Measurements from ENCODE around the gene RNLS.

RNLS gene

GRCh38 chr10:88256013-88256680 is 327.0 kb downstream of the RNLS start:
- Histone ChIP-seq H3K79me2 (no peaks in the 10 kb centered on the region), H3K4me3 (ENCODE audit: low read depth, low read length) (no peak overlapping the region), H3K36me3 (ENCODE audit: control insufficient read depth, insufficient read depth, low read length) (no peaks in the 10 kb centered on the region), H3K4me1 (no peaks in the 10 kb centered on the region), H2AFZ (no peak overlapping the region), H3K9ac (no peak overlapping the region), H3K9me3 (ENCODE audit: control insufficient read depth, low read length) (no peaks in the 10 kb centered on the region), H3K4me2 (ENCODE audit: low read length) (no peak overlapping the region), H3K27me3 (ENCODE audit: control insufficient read depth, insufficient read depth, low read length) (no peaks in the 10 kb centered on the region), H3K27ac (peak overlapping the region; percentile 54)
- TF ChIP-seq, protein P1, sequence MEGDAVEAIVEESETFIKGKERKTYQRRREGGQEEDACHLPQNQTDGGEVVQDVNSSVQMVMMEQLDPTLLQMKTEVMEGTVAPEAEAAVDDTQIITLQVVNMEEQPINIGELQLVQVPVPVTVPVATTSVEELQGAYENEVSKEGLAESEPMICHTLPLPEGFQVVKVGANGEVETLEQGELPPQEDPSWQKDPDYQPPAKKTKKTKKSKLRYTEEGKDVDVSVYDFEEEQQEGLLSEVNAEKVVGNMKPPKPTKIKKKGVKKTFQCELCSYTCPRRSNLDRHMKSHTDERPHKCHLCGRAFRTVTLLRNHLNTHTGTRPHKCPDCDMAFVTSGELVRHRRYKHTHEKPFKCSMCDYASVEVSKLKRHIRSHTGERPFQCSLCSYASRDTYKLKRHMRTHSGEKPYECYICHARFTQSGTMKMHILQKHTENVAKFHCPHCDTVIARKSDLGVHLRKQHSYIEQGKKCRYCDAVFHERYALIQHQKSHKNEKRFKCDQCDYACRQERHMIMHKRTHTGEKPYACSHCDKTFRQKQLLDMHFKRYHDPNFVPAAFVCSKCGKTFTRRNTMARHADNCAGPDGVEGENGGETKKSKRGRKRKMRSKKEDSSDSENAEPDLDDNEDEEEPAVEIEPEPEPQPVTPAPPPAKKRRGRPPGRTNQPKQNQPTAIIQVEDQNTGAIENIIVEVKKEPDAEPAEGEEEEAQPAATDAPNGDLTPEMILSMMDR (IDR thresholded peaks at IDR 0.05): no peak

GRCh38 chr10:88254091-88254490 is 329.0 kb downstream of the RNLS start:
- no peak overlapping the region for H2AFZ ChIP-seq
- H3K27me3 ChIP-seq (ENCODE audit: control insufficient read depth, insufficient read depth, low read length): no peaks in the 10 kb centered on the region
- H3K27ac ChIP-seq: no peak overlapping the region
- TF ChIP-seq, protein P1 (IDR thresholded peaks at IDR 0.05): no peak
- no peaks in the 10 kb centered on the region for H3K4me1 ChIP-seq
- H3K4me2 ChIP-seq (ENCODE audit: low read length): no peak overlapping the region
- H3K9ac ChIP-seq: no peak overlapping the region
- H3K4me3 ChIP-seq (ENCODE audit: low read depth, low read length): no peak overlapping the region
- no peaks in the 10 kb centered on the region for H3K9me3 ChIP-seq (ENCODE audit: control insufficient read depth, low read length)
- no peaks in the 10 kb centered on the region for H3K36me3 ChIP-seq (ENCODE audit: control insufficient read depth, insufficient read depth, low read length)
- H3K79me2 ChIP-seq: no peaks in the 10 kb centered on the region

DNA sequence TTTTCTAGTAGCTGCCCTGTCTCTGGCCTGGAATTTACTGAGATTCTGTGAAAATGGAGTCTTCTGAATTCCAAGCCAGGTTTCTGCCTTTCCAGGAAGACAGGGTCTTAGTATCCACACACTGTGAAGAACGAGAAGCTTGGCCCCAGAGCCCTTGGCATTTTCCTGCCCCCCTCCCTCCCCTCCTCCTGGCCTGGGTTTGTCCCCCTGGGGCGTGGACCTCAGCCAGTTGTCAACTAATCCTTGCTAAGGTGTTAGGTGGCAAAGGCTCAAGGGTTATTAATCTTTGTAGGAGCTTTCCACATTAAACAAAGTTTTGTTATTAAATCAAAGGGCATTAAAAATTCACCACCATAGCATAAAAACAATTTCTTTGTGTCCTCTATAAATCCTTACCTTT is 329.5 kb downstream of the RNLS start:
- Histone ChIP-seq H3K79me2 (no peaks in the 10 kb centered on the region), H3K27ac (no peak overlapping the region), H3K9me3 (ENCODE audit: control insufficient read depth, low read length) (no peaks in the 10 kb centered on the region), H3K4me2 (ENCODE audit: low read length) (no peak overlapping the region), H3K9ac (no peak overlapping the region), H3K4me3 (ENCODE audit: low read depth, low read length) (no peak overlapping the region), H3K36me3 (ENCODE audit: control insufficient read depth, insufficient read depth, low read length) (no peaks in the 10 kb centered on the region), H3K27me3 (ENCODE audit: control insufficient read depth, insufficient read depth, low read length) (no peaks in the 10 kb centered on the region), H3K4me1 (no peaks in the 10 kb centered on the region), H2AFZ (no peak overlapping the region)
- TF ChIP-seq, protein P1 (IDR thresholded peaks at IDR 0.05): no peak

DNA sequence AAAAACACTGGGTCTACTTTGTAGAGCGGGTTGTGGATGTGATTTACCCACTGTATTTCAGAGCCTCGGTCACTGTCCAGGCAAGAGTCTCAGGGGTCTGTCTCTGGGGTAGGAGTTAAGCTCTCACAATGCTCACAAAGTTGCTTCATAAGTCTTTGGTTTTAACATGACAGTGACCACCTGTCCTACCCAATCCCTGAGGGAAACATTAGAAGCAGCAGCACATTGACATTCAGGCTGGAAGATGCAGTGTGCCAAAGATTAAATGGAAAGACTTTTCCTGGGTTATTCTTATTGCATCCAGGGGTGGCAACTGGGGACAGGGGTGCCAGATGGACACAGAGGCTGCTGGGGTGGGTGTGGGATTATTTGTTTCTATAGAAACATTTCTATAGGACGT is 330.0 kb downstream of the RNLS start:
- Histone ChIP-seq H3K4me3 (ENCODE audit: low read depth, low read length) (no peak overlapping the region), H3K79me2 (no peaks in the 10 kb centered on the region), H2AFZ (no peak overlapping the region), H3K27ac (no peak overlapping the region), H3K4me1 (no peaks in the 10 kb centered on the region), H3K9ac (no peak overlapping the region), H3K27me3 (ENCODE audit: control insufficient read depth, insufficient read depth, low read length) (no peaks in the 10 kb centered on the region), H3K36me3 (ENCODE audit: control insufficient read depth, insufficient read depth, low read length) (no peaks in the 10 kb centered on the region), H3K4me2 (ENCODE audit: low read length) (no peak overlapping the region), H3K9me3 (ENCODE audit: control insufficient read depth, low read length) (no peaks in the 10 kb centered on the region)
- TF ChIP-seq, protein P1 (IDR thresholded peaks at IDR 0.05): no peak

DNA sequence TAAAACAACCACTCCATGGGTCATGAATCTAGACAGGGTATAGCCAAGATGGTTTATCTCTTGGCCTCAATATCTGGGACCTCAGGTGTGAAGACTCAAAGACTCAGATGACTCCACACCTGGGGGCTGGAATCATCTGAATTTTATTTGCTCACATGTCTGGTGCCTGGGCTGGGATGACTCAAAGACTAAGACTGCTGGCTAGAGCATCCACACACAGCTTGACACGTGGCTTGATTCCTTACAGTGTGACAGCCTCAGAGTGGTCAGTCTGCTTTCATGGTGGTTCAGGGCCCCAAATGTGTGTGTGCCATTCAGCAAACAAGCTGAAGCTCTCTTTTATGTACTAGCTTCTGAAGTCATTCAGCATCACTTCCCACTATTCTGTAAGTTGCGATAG is 333.7 kb downstream of the RNLS start:
- Histone ChIP-seq H3K4me1 (no peaks in the 10 kb centered on the region), H3K9me3 (ENCODE audit: control insufficient read depth, low read length) (no peaks in the 10 kb centered on the region), H3K9ac (no peak overlapping the region), H3K4me2 (ENCODE audit: low read length) (no peak overlapping the region), H3K79me2 (no peaks in the 10 kb centered on the region), H2AFZ (no peak overlapping the region), H3K4me3 (ENCODE audit: low read depth, low read length) (no peak overlapping the region), H3K36me3 (ENCODE audit: control insufficient read depth, insufficient read depth, low read length) (no peaks in the 10 kb centered on the region), H3K27me3 (ENCODE audit: control insufficient read depth, insufficient read depth, low read length) (no peaks in the 10 kb centered on the region), H3K27ac (no peak overlapping the region)
- TF ChIP-seq, protein P1 (IDR thresholded peaks at IDR 0.05): no peak
